ENCODE results near the gene ARL5B.

Gene ARL5B

GRCh38 chr10:18685555-18685954 is 26.3 kb downstream of the ARL5B start:
- Histone ChIP-seq H3K27ac (no peak overlapping the region), H3K4me3 (ENCODE audit: low read depth, low read length) (no peak overlapping the region), H3K27me3 (replicated peaks) (no peaks in the 10 kb centered on the region), H3K36me3 (replicated peaks) (no peaks in the 10 kb centered on the region)
- no peak for TF ChIP-seq CTCF (IDR thresholded peaks at IDR 0.05; ENCODE audit: low read depth, low read length, missing control alignments)
- in situ Hi-C loops (cut with HindIII; ENCODE audit: low pct_ligation_motif_present, low sequenced_read_pairs): no loop called here
- no peak for DNase-seq

GRCh38 chr10:18687195-18687594 is 28.0 kb downstream of the ARL5B start:
- H3K4me3 ChIP-seq (ENCODE audit: low read depth, low read length): no peak overlapping the region
- H3K27ac ChIP-seq: no peak overlapping the region
- in situ Hi-C loops (cut with HindIII; ENCODE audit: low pct_ligation_motif_present, low sequenced_read_pairs): no loop called here
- no peaks in the 10 kb centered on the region for H3K27me3 ChIP-seq (replicated peaks)
- no peak for TF ChIP-seq CTCF (IDR thresholded peaks at IDR 0.05; ENCODE audit: low read depth, low read length, missing control alignments)
- DNase-seq: no peak
- H3K36me3 ChIP-seq (replicated peaks): no peaks in the 10 kb centered on the region

GRCh38 chr10:18687706-18688105 is 28.5 kb downstream of the ARL5B start:
- in situ Hi-C loops (cut with HindIII; ENCODE audit: low pct_ligation_motif_present, low sequenced_read_pairs): no loop called here
- Histone ChIP-seq H3K4me3 (ENCODE audit: low read depth, low read length) (no peak overlapping the region), H3K27ac (no peak overlapping the region), H3K36me3 (replicated peaks) (no peaks in the 10 kb centered on the region), H3K27me3 (replicated peaks) (no peaks in the 10 kb centered on the region)
- no peak for DNase-seq
- TF ChIP-seq CTCF (IDR thresholded peaks at IDR 0.05; ENCODE audit: low read depth, low read length, missing control alignments): no peak

GRCh38 chr10:18689498-18689897 is 30.3 kb downstream of the ARL5B start:
- TF ChIP-seq CTCF (IDR thresholded peaks at IDR 0.05; ENCODE audit: low read depth, low read length, missing control alignments): peak; percentile 21
- Histone ChIP-seq H3K27ac (no peak overlapping the region), H3K36me3 (replicated peaks) (no peaks in the 10 kb centered on the region), H3K27me3 (replicated peaks) (no peaks in the 10 kb centered on the region), H3K4me3 (ENCODE audit: low read depth, low read length) (no peak overlapping the region)
- DNase-seq: no peak
- in situ Hi-C loops (cut with HindIII; ENCODE audit: low pct_ligation_motif_present, low sequenced_read_pairs): no loop called here

GRCh38 chr10:18690541-18690940 is 31.3 kb downstream of the ARL5B start:
- H3K36me3 ChIP-seq (replicated peaks): no peaks in the 10 kb centered on the region
- no peak overlapping the region for H3K27ac ChIP-seq
- no peaks in the 10 kb centered on the region for H3K27me3 ChIP-seq (replicated peaks)
- no peak for DNase-seq
- TF ChIP-seq CTCF (IDR thresholded peaks at IDR 0.05; ENCODE audit: low read depth, low read length, missing control alignments): no peak
- no peak overlapping the region for H3K4me3 ChIP-seq (ENCODE audit: low read depth, low read length)
- in situ Hi-C loops (cut with HindIII; ENCODE audit: low pct_ligation_motif_present, low sequenced_read_pairs): no loop called here
